GM18858 (cell line): ENCODE measurements around the gene PPA1.
"Not testable (repeated sequence)": the region's sequence is repeated elsewhere in the genome, so short reads cannot be mapped to it uniquely, and the experiment has no call there.

Source experiments
- ATAC-seq: cut with Tn5 transposase; IDR thresholded peaks from one replicate; pipeline ENCODE4 v1.9.1; 2021; ENCODE audit not compliant: unreplicated experiment

PPA1 gene

DNA sequence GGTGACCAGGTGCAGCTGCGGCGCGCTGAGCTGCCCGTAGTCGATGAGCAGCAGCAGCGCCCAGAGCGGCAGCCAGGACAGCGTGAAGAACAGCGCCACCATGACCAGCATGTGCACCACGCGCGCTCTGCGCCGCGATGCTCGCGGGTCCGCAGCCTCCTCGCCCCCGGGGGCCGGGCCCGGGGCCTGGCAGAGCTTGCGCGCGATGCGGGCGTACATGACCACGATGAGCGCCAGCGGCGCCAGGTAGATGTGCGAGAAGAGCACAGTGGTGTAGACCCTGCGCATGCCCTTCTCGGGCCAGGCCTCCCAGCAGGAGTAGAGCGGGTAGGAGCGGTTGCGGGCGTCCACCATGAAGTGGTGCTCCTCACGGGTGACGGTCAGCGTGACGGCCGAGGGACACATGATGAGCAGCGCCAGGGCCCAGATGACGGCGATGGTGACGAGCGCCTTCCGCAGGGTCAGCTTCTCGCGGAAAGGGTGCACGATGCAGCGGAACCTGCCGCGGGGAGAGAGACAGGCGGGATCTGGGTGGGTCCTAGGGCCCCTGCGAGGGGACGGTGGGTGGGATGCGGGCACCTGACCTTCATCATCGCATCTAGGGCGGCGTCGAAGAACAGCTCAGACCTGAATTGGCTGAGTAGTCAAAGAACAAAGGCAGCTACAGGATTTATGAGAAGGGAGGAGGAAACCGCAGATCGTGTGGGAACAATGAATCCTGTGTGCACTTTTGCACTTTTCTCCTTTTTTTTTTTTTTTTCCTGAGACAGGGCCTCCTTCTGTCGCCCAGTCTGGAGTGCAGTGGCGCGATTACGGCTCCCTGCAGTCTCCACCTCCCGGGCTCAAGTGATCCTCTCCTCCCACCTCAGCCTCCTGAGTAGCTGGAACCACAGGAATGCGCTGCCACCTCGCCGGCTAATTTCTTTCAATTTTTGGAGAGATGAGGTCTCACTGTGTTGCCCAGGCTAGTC, 22.4 kb upstream of the PPA1 start:
- ATAC-seq = no peak

GRCh38 chr10:70254778-70255328, 21.6 kb upstream of the PPA1 start:
- no peak for ATAC-seq

DNA sequence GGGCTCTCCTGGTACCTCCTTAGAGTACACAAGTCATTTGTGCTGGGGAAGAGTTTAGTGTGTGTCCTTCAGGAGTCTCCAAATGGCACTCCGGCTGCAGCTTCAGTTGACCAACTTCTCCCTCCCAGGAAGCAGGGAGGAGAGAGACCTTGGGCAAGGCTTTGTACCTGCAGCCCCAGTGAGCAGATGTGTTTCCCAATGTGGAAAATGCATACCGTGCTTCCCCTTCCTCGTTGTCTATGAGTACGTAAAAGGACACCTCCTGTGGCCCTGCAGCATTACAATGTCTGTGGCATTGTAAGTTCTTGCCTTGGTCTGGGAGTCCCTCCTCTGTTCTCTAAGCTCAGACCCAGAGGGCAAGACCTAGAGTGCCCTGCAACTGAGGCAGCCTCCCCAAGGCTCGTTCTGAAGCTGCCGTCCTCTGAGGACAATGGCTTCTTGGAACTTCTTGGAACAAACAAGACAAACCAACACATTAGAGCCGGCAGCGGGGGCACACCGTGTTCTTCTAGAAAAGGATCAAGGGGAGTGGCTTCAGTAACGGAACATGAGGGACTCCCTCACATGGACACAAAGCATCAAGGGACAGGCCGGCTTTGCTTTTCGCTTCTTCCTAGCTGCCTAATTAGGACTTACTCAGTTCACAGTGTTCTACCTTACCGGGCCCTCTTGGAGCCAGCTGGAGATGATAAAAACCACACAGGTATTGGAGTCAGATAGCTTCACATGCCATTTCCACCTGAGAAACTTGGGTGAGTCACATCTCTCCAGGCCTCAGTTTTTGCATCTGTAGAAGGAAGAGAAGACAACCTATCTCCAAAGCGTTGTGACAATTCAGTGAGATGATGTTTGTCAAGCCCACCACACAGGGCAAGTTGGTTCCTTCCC, 20.9 kb upstream of the PPA1 start:
- ATAC-seq = no peak

DNA sequence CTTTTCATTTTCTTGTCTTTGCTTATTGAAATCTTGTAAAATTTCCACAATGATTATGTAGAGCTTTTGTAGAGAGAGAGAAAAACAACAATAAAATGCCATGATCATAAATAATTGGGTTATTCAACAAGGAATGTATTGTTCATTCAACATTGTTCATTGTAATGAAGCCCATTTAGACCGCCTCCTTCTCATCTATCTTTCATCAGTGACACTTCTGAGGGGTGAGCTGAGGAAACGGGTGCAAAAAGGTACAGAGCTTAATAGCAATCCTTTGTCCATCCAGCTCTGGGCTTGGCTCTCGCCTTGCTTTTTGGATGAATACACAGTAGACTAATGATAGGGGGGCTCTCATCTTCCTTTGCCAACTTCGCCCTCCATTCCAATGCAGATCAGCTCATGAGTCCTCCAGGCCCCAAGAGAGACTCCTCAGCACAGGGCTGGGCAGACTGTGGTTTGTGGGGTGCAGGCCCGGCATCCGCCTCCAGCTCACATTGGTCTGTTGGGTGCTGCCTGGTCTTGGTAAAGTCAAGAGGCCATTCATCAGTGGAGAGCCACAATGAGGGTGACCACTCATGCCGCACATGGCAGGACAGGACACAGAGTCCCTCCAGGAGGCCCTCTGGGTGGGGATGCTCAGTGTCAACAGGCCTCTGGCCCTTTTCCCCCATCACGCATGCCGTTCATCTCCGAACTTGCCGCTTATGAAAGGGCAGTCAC, 17.9 kb upstream of the PPA1 start:
- no peak for ATAC-seq

DNA sequence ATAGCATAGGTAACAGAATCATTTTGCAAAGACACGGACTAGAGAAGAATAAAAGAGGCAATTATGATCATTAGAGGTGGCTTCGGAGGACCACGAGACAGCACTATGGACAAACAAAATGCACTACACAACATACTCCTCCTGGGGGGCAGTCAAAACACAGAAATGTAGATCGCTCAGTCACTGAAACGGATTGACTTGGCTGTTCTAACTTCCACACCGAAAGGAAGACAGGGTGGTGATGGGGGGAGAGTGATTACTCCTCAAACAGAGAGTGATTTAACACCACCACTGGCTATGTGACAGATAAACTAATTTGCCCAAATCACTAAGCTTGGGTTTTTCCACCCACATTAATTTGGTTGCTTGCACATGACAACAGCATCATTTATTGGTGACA, 14.1 kb upstream of the PPA1 start:
- ATAC-seq = no peak

- no peak for ATAC-seq
Measured at GRCh38 chr10:70241081-70241480, 7.9 kb upstream of the PPA1 start.

GRCh38 chr10:70239986-70240385, 6.8 kb upstream of the PPA1 start:
- not testable (repeated sequence) for ATAC-seq

- ATAC-seq = not testable (repeated sequence)
Measured at GRCh38 chr10:70239077-70239976, 6.1 kb upstream of the PPA1 start.

DNA sequence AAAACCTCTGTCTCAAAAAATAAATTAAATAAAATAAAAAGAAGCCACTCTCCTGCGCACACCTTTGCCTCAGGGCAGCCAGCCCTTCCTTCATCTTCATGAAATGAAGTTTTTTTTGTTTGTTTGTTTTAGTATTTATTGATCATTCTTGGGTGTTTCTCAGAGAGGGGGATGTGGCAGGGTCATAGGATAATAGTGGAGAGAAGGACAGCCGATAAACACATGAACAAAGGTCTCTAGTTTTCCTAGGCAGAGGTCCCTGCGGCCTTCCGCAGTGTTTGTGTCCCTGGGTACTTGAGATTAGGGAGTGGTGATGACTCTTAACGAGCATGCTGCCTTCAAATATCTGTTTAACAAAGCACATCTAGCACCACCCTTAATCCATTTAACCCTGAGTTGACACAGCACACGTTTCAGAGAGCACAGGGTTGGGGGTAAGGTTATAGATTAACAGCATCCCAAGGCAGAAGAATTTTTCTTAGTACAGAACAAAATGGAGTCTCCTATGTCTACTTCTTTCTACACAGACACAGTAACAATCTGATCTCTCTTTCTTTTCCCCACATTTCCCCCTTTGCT, 4.8 kb upstream of the PPA1 start:
- not testable (repeated sequence) for ATAC-seq

DNA sequence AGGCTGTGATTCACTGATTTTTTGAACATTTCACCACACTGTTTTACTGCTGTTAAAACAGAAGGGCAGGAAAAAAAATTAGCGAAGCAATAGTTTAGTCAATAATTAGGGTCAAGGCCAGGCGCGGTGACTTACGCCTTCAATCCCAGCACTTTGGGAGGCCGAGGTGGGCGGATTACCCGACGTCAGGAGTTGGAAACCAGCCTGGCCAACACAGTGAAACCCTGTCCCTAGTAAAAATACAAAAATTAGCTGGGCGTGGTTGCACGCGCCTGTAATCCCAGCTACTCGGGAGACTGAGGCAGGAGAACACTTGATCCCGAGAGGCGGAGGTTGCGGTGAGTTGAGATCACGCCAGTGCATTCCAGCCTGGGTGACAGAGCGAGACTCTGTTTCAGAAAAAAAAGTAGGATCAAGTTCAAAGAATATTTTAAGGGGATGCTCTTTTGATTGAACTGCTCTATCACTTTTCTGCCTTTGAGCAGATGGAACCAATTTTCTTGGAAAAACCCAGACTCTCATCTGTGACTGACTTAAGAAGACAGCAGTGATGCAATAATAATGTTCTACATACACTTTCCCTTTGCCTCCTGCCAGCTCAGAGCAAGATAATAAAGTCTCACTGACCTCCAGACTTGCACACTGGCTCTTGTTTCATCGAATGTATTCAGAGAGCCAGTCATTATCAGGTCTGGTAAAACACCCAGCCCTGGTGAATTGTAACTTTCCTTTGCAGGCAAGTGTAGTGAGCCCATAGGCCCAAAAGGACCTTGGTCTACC, 1.6 kb upstream of the PPA1 start:
- ATAC-seq = no peak

GRCh38 chr10:70233939-70234300, 691 bp upstream of the PPA1 start:
- no peak for ATAC-seq

GRCh38 chr10:70232859-70233108, 445 bp downstream of the PPA1 start:
- ATAC-seq = no peak

GRCh38 chr10:70232155-70232858, 922 bp downstream of the PPA1 start:
- no peak for ATAC-seq

DNA sequence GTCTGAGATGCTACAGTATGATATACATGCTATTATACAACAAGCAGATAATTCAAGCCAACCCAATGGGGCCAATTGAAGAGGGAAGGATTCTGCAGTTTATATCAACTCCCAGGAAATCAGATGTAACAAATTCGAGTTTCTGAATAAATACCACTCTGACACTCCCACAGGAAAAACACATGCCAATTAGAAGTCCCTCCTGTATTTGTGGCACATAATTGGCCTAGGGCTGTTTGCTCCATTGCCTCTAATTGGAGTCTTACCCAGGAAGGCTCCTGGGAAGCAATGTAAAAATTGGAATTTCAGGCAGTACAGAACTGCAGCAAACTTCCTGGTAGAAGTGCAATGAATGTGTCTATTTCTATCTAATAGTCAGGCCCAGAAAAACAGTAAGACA, 4.7 kb downstream of the PPA1 start:
- ATAC-seq = no peak

- no peak for ATAC-seq
Measured at GRCh38 chr10:70227548-70228320, 5.5 kb downstream of the PPA1 start.

- no peak for ATAC-seq
Measured at GRCh38 chr10:70223728-70224127, 9.5 kb downstream of the PPA1 start.

DNA sequence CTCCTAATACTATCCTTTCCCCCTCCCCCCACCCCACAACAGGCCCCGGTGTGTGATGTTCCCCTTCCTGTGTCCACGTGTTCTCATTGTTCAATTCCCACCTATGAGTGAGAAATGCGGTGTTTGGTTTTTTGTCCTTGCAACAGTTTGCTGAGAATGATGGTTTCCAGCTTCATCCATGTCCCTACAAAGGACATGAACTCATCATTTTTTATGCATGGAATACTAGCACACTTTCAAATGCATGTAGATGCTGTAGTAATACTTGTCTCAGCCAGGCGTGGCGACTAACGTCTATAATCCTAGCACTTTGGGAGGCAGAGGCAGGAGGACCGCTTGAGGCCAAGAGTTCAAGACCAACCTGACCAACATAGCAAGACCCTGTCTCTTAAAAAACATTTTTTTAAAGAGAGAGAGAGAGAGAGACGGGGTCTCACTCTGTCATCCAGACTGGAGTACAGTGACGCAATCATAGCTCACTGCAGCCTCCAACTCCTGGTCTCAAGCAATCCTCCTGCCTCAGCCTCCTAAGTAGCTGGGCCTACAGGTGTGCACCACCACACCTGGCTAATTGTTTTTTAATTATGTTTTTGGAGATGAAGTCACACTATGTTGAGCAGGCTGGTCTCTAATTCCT, 10.3 kb downstream of the PPA1 start:
- ATAC-seq = not testable (repeated sequence)
